Stomach (tissue), 4 donors: Measurements from ENCODE around the gene KCNJ15.

ENCODE experiments used
- CTCF ChIP-seq, 7 experiments: fragments of 450-650 bp in 4 of 7; fragments of 200-600 bp in 3 of 7; sonication (generic) in 3 of 7; IDR thresholded peaks; one replicate each; pipeline ENCODE4 v1.5.1; 2016 to 2019; ENCODE audit warnings: antibody characterized with exemption in 7 of 7, control low read depth in 2 of 7, mild to moderate bottlenecking in 1 of 7
- EP300 ChIP-seq: sonication (generic); formaldehyde crosslinking; IDR thresholded peaks from one replicate; pipeline ENCODE4 v1.6.1; 2017; ENCODE audit warnings: antibody characterized with exemption
- POLR2A ChIP-seq, 4 donors: fragments of 450-650 bp; IDR thresholded peaks; one replicate each; pipeline ENCODE4 v1.6.1; 2016; ENCODE audit warnings: antibody characterized with exemption in 4 of 4, control low read depth in 2 of 4, mild to moderate bottlenecking in 1 of 4, moderate library complexity in 1 of 4
- POLR2AphosphoS5 ChIP-seq, 3 donors: sonication (generic); formaldehyde crosslinking; IDR thresholded peaks; one replicate each; pipeline ENCODE4 v1.6.1; 2016; ENCODE audit warnings: antibody characterized with exemption in 3 of 3

GRCh38 chr21:38258521-38259485 is 2.0 kb downstream of the KCNJ15 start:
- no peak for TF ChIP-seq CTCF (IDR thresholded peaks at IDR 0.05)
- TF ChIP-seq EP300 = no peak
- TF ChIP-seq POLR2A (IDR thresholded peaks at IDR 0.05) = no peak
- no peak for TF ChIP-seq POLR2AphosphoS5 (IDR thresholded peaks at IDR 0.05)
